ENCODE results near the gene VEPH1.

GRCh38 chr3:157487339-157487738, 15.9 kb downstream of the VEPH1 start:
- TF ChIP-seq CTCF (IDR thresholded peaks at IDR 0.05; ENCODE audit: insufficient read depth, low read length) (no peak), POLR2AphosphoS5 (IDR thresholded peaks at IDR 0.05; ENCODE audit: low read depth) (no peak), GABPA (IDR thresholded peaks at IDR 0.05; ENCODE audit: low read depth) (no peak), SPI1 (IDR thresholded peaks at IDR 0.05; ENCODE audit: borderline replicate concordance, low read depth) (no peak)
- TF ChIP-seq, protein P1, sequence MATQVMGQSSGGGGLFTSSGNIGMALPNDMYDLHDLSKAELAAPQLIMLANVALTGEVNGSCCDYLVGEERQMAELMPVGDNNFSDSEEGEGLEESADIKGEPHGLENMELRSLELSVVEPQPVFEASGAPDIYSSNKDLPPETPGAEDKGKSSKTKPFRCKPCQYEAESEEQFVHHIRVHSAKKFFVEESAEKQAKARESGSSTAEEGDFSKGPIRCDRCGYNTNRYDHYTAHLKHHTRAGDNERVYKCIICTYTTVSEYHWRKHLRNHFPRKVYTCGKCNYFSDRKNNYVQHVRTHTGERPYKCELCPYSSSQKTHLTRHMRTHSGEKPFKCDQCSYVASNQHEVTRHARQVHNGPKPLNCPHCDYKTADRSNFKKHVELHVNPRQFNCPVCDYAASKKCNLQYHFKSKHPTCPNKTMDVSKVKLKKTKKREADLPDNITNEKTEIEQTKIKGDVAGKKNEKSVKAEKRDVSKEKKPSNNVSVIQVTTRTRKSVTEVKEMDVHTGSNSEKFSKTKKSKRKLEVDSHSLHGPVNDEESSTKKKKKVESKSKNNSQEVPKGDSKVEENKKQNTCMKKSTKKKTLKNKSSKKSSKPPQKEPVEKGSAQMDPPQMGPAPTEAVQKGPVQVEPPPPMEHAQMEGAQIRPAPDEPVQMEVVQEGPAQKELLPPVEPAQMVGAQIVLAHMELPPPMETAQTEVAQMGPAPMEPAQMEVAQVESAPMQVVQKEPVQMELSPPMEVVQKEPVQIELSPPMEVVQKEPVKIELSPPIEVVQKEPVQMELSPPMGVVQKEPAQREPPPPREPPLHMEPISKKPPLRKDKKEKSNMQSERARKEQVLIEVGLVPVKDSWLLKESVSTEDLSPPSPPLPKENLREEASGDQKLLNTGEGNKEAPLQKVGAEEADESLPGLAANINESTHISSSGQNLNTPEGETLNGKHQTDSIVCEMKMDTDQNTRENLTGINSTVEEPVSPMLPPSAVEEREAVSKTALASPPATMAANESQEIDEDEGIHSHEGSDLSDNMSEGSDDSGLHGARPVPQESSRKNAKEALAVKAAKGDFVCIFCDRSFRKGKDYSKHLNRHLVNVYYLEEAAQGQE (IDR thresholded peaks at IDR 0.05; ENCODE audit: insufficient replicate concordance, low read depth) = no peak
